Kidney (tissue), 14 donors: ENCODE results near the gene C16orf95. TPM values are rescaled to one million over a fixed set of nuclear protein-coding genes. Genes with fewer than 3 reads are reported as not detected.

Source experiments
- DNase-seq, 5 donors: peaks; one replicate each; pipeline ENCODE4 v3.0.0-alpha.2; 2013 to 2020
- FAIRE-seq: peaks from 2 replicates; lab custom pipeline; 2012; peaks lifted over from hg19 to GRCh38; lab: Jason Lieb, UNC
- H3K27ac ChIP-seq, 2 donors: one replicate each; pipeline ENCODE4 v1.7.0; 2013; ENCODE audit warnings: low read depth in 2 of 2, low read length in 2 of 2, inconsistent platforms in 1 of 2
- H3K27me3 ChIP-seq: one replicate; pipeline ENCODE4 v1.7.1; 2013; ENCODE audit warnings: low read length, inconsistent platforms; ENCODE audit not compliant: control insufficient read depth, insufficient read depth
- H3K36me3 ChIP-seq, 3 donors: one replicate each; pipeline versions ENCODE4 v1.7.0 to v1.7.1; 2013; ENCODE audit warnings: low read length in 3 of 3, control low read depth in 1 of 3, inconsistent platforms in 1 of 3; ENCODE audit not compliant: insufficient read depth in 3 of 3, control insufficient read depth in 2 of 3
- H3K4me1 ChIP-seq, 3 donors: one replicate each; pipeline versions ENCODE4 v1.7.0 to v1.7.1; 2013; ENCODE audit warnings: low read length in 3 of 3, inconsistent platforms in 1 of 3, low read depth in 1 of 3; ENCODE audit not compliant: control insufficient read depth in 2 of 3, insufficient read depth in 2 of 3
- H3K4me3 ChIP-seq, 3 donors: one replicate each; pipeline versions ENCODE4 v1.7.0 to v1.8.1; 2013; ENCODE audit warnings: low read length in 3 of 3, control low read depth in 1 of 3, inconsistent platforms in 1 of 3
- H3K9ac ChIP-seq, 3 donors: one replicate each; pipeline versions ENCODE4 v1.7.0 to v1.7.1; 2013; ENCODE audit warnings: low read length in 3 of 3, control low read depth in 1 of 3, inconsistent platforms in 1 of 3
- H3K9me3 ChIP-seq, 3 donors: one replicate each; pipeline versions ENCODE4 v1.7.0 to v1.7.1; 2013; ENCODE audit warnings: low read length in 3 of 3, control low read depth in 1 of 3, inconsistent platforms in 1 of 3; ENCODE audit not compliant: control insufficient read depth in 2 of 3, insufficient read depth in 1 of 3
- CTCF ChIP-seq: IDR thresholded peaks from 3 replicates; pipeline ENCODE4 v1.5.1; 2012; ENCODE audit warnings: mild to moderate bottlenecking, moderate library complexity, borderline replicate concordance; ENCODE audit not compliant: insufficient read depth; ENCODE audit errors: extremely low read depth
- intact Hi-C: fragments of 100-400 bp; cut with DNase I; formaldehyde crosslinking; loops from one replicate; pipeline ENCODE4 v1.11.1; 2022
- polyA plus RNA-seq: library from polyadenylated mRNA; stranded (reverse); fragments of 350-450 nt; fragmentation: Illumina TruSeq; extraction: RNeasy Lipid Tissue Mini Kit (QIAGEN cat#74804); gene quantifications from one replicate; pipeline ENCODE4 v1.2.3, GENCODE V29; 2014; ENCODE audit warnings: low read depth, low replicate concordance; ENCODE audit not compliant: insufficient read depth
- total RNA-seq: library from RNA; stranded (reverse); fragmentation: NEBNext Ultra II Directional; extraction: Animal tissue kit (Norgen Biotek cat#: 25700); gene quantifications from one replicate; pipeline ENCODE4 v1.2.1, GENCODE V29; 2021
- donor health status: control.
- donor health status: control.
- donor health status: control.
- donor health status: control.
- donor health status: control.
- donor health status: DM: yes; HTN: yes; CAD: no.
- donor health status: Normal renal cell carcinoma (clear cell type).

Gene C16orf95
- total and polyA plus RNA-seq, 2 donors from 2014 or later: 2.5 to 11.5 TPM

GRCh38 chr16:87326151-87326571 is 9.0 kb upstream of the C16orf95 start:
- TF ChIP-seq CTCF: no peak
- FAIRE-seq (no peak), DNase-seq (peak in 1 of 5 donors; percentile 47)
- Histone ChIP-seq H3K27ac (no peak overlapping the region), H3K27me3 (no peaks in the 10 kb centered on the region), H3K36me3 (peaks cover 0 to 22% (median 5%) of the 10 kb centered on the region in 3 donors), H3K4me3 (no peak overlapping the region), H3K9ac (no peak overlapping the region), H3K4me1 (no peaks in the 10 kb centered on the region), H3K9me3 (no peaks in the 10 kb centered on the region)
- intact Hi-C loops: loop anchor here (10.0 kb wide), 1 partner anchor 49 kb away; no protein-coding TSS in a partner anchor

DNA sequence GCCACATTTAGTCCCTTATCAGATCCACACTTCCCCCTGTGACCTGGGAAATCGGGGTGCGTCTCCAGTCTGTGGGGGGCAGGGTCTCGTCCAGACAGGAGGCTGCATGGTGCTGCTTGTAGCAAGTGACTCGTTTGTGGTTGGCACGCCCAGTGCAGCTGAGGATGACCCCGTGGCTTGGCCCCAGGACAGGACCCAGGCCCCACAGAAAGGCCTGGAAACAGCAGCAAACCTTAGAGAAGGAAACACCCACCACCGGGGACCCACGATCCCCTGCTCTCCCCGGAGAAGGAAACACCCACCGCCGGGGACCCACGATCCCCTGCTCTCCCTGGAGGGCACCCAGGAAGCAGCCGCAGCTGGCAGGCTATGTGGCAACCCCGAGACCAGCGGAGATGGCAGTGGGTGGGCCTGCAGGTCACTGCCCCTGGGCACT is 8.2 kb upstream of the C16orf95 start:
- Histone ChIP-seq H3K27ac (no peak overlapping the region), H3K4me3 (no peak overlapping the region), H3K9ac (no peak overlapping the region), H3K9me3 (no peaks in the 10 kb centered on the region), H3K36me3 (peaks cover 0 to 16% (median 5%) of the 10 kb centered on the region in 3 donors), H3K4me1 (no peaks in the 10 kb centered on the region), H3K27me3 (no peaks in the 10 kb centered on the region)
- DNase-seq (peak in 1 of 5 donors; percentile 51), FAIRE-seq (no peak)
- intact Hi-C loops: loop anchor here (10.0 kb wide), 1 partner anchor 49 kb away; no protein-coding TSS in a partner anchor
- no peak for TF ChIP-seq CTCF

GRCh38 chr16:87324411-87325275 is 7.5 kb upstream of the C16orf95 start:
- Histone ChIP-seq H3K36me3 (peaks cover 0 to 8% (median 4%) of the 10 kb centered on the region in 3 donors), H3K27me3 (no peaks in the 10 kb centered on the region), H3K4me3 (no peak overlapping the region), H3K9me3 (no peaks in the 10 kb centered on the region), H3K9ac (no peak overlapping the region), H3K4me1 (no peaks in the 10 kb centered on the region), H3K27ac (no peak overlapping the region)
- intact Hi-C loops: loop anchor here (10.0 kb wide), 1 partner anchor 50 kb away; no protein-coding TSS in a partner anchor
- DNase-seq: peak; percentile 29 to 74 (median 61)
- FAIRE-seq: no peak
- peak; percentile 64 for TF ChIP-seq CTCF
